HEK293 (cell line): ENCODE data around the gene CCNK.

Experiments
- CTCF ChIA-PET: fragments of 350-600 bp; formaldehyde crosslinking; extraction: SDS; loops from one replicate; lab custom pipeline; 2021; ENCODE audit warnings: antibody characterized with exemption; lab: Yijun Ruan, JAX
- POLR2A ChIA-PET: fragments of 300-600 bp; formaldehyde crosslinking; extraction: SDS; loops from one replicate; lab custom pipeline; 2020; ENCODE audit warnings: antibody characterized with exemption, inconsistent platforms; lab: Yijun Ruan, JAX
- H3K27ac ChIP-seq: fragments of 200-500 bp; sonication (Bioruptor generic); 2 replicates; pipeline ENCODE4 v1.5.1; 2014; ENCODE audit warnings: low read depth, low read length, control low read depth, inconsistent platforms; ENCODE audit errors: extremely low read depth
- H3K36me3 ChIP-seq, 2 experiments: fragments of 200-500 bp in 1 of 2; sonication (Bioruptor generic) in 1 of 2; 1 replicate in 1 of 2; 2 replicates in 1 of 2; pipeline ENCODE4 v1.5.1; 2014 to 2017; ENCODE audit warnings: inconsistent platforms in 2 of 2, low read length in 2 of 2; ENCODE audit not compliant: control insufficient read depth in 2 of 2, insufficient read depth in 1 of 2
- H3K4me1 ChIP-seq: fragments of 200-500 bp; sonication (Bioruptor generic); 2 replicates; pipeline ENCODE4 v1.5.1; 2014; ENCODE audit warnings: mild to moderate bottlenecking, low read length, inconsistent platforms; ENCODE audit not compliant: control insufficient read depth, insufficient read depth
- H3K4me3 ChIP-seq: 2 replicates; pipeline ENCODE4 v1.5.1; 2011; ENCODE audit warnings: low read depth, mild to moderate bottlenecking, control low read depth, low read length, moderate library complexity
- H3K9me3 ChIP-seq: fragments of 200-500 bp; sonication (Bioruptor generic); 2 replicates; pipeline ENCODE4 v1.5.1; 2014; ENCODE audit warnings: low read depth, low read length, inconsistent platforms; ENCODE audit not compliant: control insufficient read depth, insufficient read depth
- BCL11B ChIP-seq: fragments of 450-650 bp; formaldehyde crosslinking; IDR thresholded peaks from 2 replicates; pipeline ENCODE4 v1.5.1; 2016; ENCODE audit warnings: low read depth, missing biosample characterization, missing genetic modification characterization
- GLIS2 ChIP-seq: fragments of 450-650 bp; formaldehyde crosslinking; IDR thresholded peaks from 2 replicates; pipeline ENCODE4 v1.5.1; 2016; ENCODE audit warnings: missing biosample characterization, missing genetic modification characterization
- PRDM1 ChIP-seq: fragments of 450-650 bp; formaldehyde crosslinking; IDR thresholded peaks from 2 replicates; pipeline ENCODE4; 2016; ENCODE audit warnings: missing biosample characterization, missing genetic modification characterization
- RBAK ChIP-seq: fragments of 450-650 bp; formaldehyde crosslinking; IDR thresholded peaks from 2 replicates; pipeline ENCODE4 v1.5.1; 2016; ENCODE audit warnings: missing biosample characterization, missing genetic modification characterization
- SCRT1 ChIP-seq: fragments of 450-650 bp; formaldehyde crosslinking; IDR thresholded peaks from 2 replicates; pipeline ENCODE4 v1.5.1; 2016; ENCODE audit warnings: missing biosample characterization, missing genetic modification characterization, borderline replicate concordance
- ZBTB26 ChIP-seq: fragments of 450-650 bp; formaldehyde crosslinking; optimal IDR thresholded peaks from 2 replicates; pipeline ENCODE3; 2016; ENCODE audit warnings: missing biosample characterization, mild to moderate bottlenecking, missing genetic modification characterization
- ZNF132 ChIP-seq: fragments of 450-650 bp; formaldehyde crosslinking; IDR thresholded peaks from 2 replicates; pipeline ENCODE4 v1.5.1; 2017; ENCODE audit warnings: missing biosample characterization, missing genetic modification characterization, borderline replicate concordance
- ZNF133 ChIP-seq: fragments of 450-650 bp; formaldehyde crosslinking; IDR thresholded peaks from 2 replicates; pipeline ENCODE4 v1.5.1; 2016; ENCODE audit warnings: missing biosample characterization, missing genetic modification characterization
- ZNF19 ChIP-seq: fragments of 450-650 bp; formaldehyde crosslinking; IDR thresholded peaks from 2 replicates; pipeline ENCODE4; 2016; ENCODE audit warnings: missing biosample characterization, missing genetic modification characterization, low read depth
- ZNF324 ChIP-seq: fragments of 450-650 bp; formaldehyde crosslinking; IDR thresholded peaks from 2 replicates; pipeline ENCODE4 v1.5.1; 2016; ENCODE audit warnings: missing biosample characterization, missing genetic modification characterization
- ZNF341 ChIP-seq: fragments of 450-650 bp; formaldehyde crosslinking; IDR thresholded peaks from 2 replicates; pipeline ENCODE4; 2016; ENCODE audit warnings: low read depth, missing biosample characterization, missing genetic modification characterization
- ZNF433 ChIP-seq: fragments of 450-650 bp; formaldehyde crosslinking; IDR thresholded peaks from 2 replicates; pipeline ENCODE4 v1.5.1; 2016; ENCODE audit warnings: missing biosample characterization, missing genetic modification characterization, low read depth
- ZNF558 ChIP-seq: fragments of 450-650 bp; formaldehyde crosslinking; IDR thresholded peaks from 2 replicates; pipeline ENCODE4 v1.5.1; 2016; ENCODE audit warnings: missing biosample characterization, missing genetic modification characterization
- ZNF600 ChIP-seq: fragments of 450-650 bp; formaldehyde crosslinking; IDR thresholded peaks from 2 replicates; pipeline ENCODE4 v1.5.1; 2016; ENCODE audit warnings: missing biosample characterization, missing genetic modification characterization
- TF ChIP-seq, protein P1 (sequence below): fragments of 450-650 bp; formaldehyde crosslinking; IDR thresholded peaks from 2 replicates; pipeline ENCODE4 v1.5.1; 2016; ENCODE audit warnings: missing biosample characterization, missing genetic modification characterization
- TF ChIP-seq, protein P2 (sequence below): fragments of 450-650 bp; formaldehyde crosslinking; IDR thresholded peaks from 2 replicates; pipeline ENCODE4 v1.5.1; 2016; ENCODE audit warnings: missing biosample characterization, missing genetic modification characterization
- TF ChIP-seq, protein P3 (sequence below): fragments of 450-650 bp; formaldehyde crosslinking; IDR thresholded peaks from 2 replicates; pipeline ENCODE4 v1.5.1; 2016; ENCODE audit warnings: missing biosample characterization, missing genetic modification characterization, low read depth

CCNK gene

GRCh38 chr14:99541677-99542470 is 60.7 kb downstream of the CCNK start (continued):
- TF ChIP-seq, protein P1, sequence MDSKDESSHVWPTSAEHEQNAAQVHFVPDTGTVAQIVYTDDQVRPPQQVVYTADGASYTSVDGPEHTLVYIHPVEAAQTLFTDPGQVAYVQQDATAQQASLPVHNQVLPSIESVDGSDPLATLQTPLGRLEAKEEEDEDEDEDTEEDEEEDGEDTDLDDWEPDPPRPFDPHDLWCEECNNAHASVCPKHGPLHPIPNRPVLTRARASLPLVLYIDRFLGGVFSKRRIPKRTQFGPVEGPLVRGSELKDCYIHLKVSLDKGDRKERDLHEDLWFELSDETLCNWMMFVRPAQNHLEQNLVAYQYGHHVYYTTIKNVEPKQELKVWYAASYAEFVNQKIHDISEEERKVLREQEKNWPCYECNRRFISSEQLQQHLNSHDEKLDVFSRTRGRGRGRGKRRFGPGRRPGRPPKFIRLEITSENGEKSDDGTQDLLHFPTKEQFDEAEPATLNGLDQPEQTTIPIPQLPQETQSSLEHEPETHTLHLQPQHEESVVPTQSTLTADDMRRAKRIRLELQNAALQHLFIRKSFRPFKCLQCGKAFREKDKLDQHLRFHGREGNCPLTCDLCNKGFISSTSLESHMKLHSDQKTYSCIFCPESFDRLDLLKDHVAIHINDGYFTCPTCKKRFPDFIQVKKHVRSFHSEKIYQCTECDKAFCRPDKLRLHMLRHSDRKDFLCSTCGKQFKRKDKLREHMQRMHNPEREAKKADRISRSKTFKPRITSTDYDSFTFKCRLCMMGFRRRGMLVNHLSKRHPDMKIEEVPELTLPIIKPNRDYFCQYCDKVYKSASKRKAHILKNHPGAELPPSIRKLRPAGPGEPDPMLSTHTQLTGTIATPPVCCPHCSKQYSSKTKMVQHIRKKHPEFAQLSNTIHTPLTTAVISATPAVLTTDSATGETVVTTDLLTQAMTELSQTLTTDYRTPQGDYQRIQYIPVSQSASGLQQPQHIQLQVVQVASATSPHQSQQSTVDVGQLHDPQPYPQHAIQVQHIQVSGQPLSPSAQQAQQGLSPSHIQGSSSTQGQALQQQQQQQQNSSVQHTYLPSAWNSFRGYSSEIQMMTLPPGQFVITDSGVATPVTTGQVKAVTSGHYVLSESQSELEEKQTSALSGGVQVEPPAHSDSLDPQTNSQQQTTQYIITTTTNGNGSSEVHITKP (tag by site-specific recombination): no peak
- TF ChIP-seq ZNF133 (tag by site-specific recombination) (no peak), ZNF324 (tag by site-specific recombination) (no peak), PRDM1 (tag by site-specific recombination) (no peak), ZNF341 (tag by site-specific recombination) (peak; percentile 42), GLIS2 (tag by site-specific recombination) (0 out of 2 replicates have a peak, but pooled peaks have one; percentile 26), BCL11B (tag by site-specific recombination) (no peak), ZNF433 (no peak), ZNF19 (tag by site-specific recombination) (no peak)
- TF ChIP-seq, protein P2, sequence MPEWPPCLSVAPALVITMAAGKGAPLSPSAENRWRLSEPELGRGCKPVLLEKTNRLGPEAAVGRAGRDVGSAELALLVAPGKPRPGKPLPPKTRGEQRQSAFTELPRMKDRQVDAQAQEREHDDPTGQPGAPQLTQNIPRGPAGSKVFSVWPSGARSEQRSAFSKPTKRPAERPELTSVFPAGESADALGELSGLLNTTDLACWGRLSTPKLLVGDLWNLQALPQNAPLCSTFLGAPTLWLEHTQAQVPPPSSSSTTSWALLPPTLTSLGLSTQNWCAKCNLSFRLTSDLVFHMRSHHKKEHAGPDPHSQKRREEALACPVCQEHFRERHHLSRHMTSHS (tag by site-specific recombination): no peak
- TF ChIP-seq, protein P3, sequence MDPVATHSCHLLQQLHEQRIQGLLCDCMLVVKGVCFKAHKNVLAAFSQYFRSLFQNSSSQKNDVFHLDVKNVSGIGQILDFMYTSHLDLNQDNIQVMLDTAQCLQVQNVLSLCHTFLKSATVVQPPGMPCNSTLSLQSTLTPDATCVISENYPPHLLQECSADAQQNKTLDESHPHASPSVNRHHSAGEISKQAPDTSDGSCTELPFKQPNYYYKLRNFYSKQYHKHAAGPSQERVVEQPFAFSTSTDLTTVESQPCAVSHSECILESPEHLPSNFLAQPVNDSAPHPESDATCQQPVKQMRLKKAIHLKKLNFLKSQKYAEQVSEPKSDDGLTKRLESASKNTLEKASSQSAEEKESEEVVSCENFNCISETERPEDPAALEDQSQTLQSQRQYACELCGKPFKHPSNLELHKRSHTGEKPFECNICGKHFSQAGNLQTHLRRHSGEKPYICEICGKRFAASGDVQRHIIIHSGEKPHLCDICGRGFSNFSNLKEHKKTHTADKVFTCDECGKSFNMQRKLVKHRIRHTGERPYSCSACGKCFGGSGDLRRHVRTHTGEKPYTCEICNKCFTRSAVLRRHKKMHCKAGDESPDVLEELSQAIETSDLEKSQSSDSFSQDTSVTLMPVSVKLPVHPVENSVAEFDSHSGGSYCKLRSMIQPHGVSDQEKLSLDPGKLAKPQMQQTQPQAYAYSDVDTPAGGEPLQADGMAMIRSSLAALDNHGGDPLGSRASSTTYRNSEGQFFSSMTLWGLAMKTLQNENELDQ (tag by site-specific recombination): peak; percentile 94

DNA sequence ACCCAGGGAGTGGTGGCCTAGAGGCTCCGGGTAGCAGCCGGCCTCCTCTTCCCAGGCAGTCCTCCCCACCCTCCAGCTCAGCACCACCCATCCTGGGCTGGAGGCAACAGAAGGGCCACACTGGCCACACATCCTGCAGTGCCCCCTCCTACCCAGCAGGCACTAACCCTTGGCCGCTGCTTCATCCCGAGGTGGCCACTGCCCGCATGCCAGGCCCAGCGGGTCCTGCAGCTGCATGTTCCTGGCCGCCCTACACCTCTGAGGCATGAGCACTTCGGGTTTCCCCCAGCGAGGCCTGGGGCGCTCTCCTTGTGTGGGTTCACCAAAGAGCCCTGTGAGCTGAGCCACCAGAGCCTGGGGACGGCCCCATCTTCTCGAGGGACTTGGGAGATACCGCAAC is 61.4 kb downstream of the CCNK start:
- Histone ChIP-seq H3K4me1 (peaks cover 15% of the 10 kb centered on the region), H3K36me3 (no peaks in the 10 kb centered on the region), H3K4me3 (no peak overlapping the region)
- CTCF ChIA-PET: interaction anchor here (0.6 to 0.7 kb wide), 2 partner anchors 17 to 24 kb away, joined by 3 read pairs; no protein-coding TSS in a partner anchor
- TF ChIP-seq ZNF558: no peak
- TF ChIP-seq, all 188 proteins: peak for 0
- no peaks in the 10 kb centered on the region for H3K9me3 ChIP-seq
- H3K27ac ChIP-seq: no peak overlapping the region
- POLR2A ChIA-PET: interaction anchor here (0.6 kb wide), 1 partner anchor 79 kb away, joined by 4 read pairs; no protein-coding TSS in a partner anchor

- Histone ChIP-seq H3K4me3 (no peak overlapping the region), H3K27ac (no peak overlapping the region), H3K9me3 (no peaks in the 10 kb centered on the region), H3K4me1 (peaks cover 15% of the 10 kb centered on the region), H3K36me3 (no peaks in the 10 kb centered on the region)
- ChIA-PET CTCF (no interaction called here), POLR2A (interaction anchor here (1.0 kb wide), 1 partner anchor 62 kb away, joined by 3 read pairs; the partner anchor contains the start of genes CCNK and SETD3)
- no peak for TF ChIP-seq SCRT1
- TF ChIP-seq RBAK (tag by site-specific recombination): no peak
- no peak for TF ChIP-seq ZNF132 (tag by site-specific recombination)
- TF ChIP-seq ZNF600: peak; percentile 16; the same call in 1 of the 2 replicates
- TF ChIP-seq ZBTB26 (tag by site-specific recombination): no peak
These were observed 62.2 kb downstream of the CCNK start for GRCh38 chr14:99543370-99543769.
